Esophagus muscularis mucosa (tissue), 4 donors: ENCODE data around the gene ADAMTS14. TPM values are rescaled to one million over a fixed set of nuclear protein-coding genes. Genes with fewer than 3 reads are reported as not detected.

Experiments
- DNase-seq: peaks from one replicate; pipeline ENCODE4 v3.0.0-alpha.2; 2017; ENCODE audit errors: extremely low spot score
- H3K27ac ChIP-seq, 4 donors: fragments of 200-600 bp; sonication (generic); replicated peaks in 1 of 4; 1 replicate in 3 of 4; 2 replicates in 1 of 4; pipeline ENCODE4 v1.5.1; 2016 to 2019; ENCODE audit warnings: mild to moderate bottlenecking in 1 of 4
- H3K27me3 ChIP-seq, 4 donors: fragments of 200-600 bp; sonication (generic); one replicate each; pipeline versions ENCODE4 v1.5.1 to v1.6.0; 2016 to 2019
- H3K36me3 ChIP-seq, 4 donors: fragments of 200-600 bp; sonication (generic); one replicate each; pipeline ENCODE4 v1.5.1; 2016 to 2019
- H3K4me1 ChIP-seq, 4 donors: fragments of 200-600 bp; sonication (generic); one replicate each; pipeline ENCODE4 v1.5.1; 2016 to 2019
- H3K4me3 ChIP-seq, 4 donors: fragments of 200-600 bp; sonication (generic); 1 replicate in 2 of 4; 2 replicates in 2 of 4; pipeline ENCODE4 v1.5.1; 2016 to 2019; ENCODE audit warnings: mild to moderate bottlenecking in 4 of 4, moderate library complexity in 1 of 4
- H3K9me3 ChIP-seq, 4 donors: fragments of 200-600 bp; sonication (generic); 1 replicate in 3 of 4; 2 replicates in 1 of 4; pipeline ENCODE4 v1.5.1; 2016 to 2019
- CTCF ChIP-seq, 3 experiments: fragments of 200-600 bp in 2 of 3; fragments of 450-650 bp in 1 of 3; sonication (generic) in 2 of 3; IDR thresholded peaks; one replicate each; pipeline ENCODE4 v1.5.1; 2017 to 2019; ENCODE audit warnings: antibody characterized with exemption in 3 of 3, mild to moderate bottlenecking in 2 of 3, moderate library complexity in 1 of 3
- EP300 ChIP-seq: sonication (generic); formaldehyde crosslinking; IDR thresholded peaks from one replicate; pipeline ENCODE4 v1.6.1; 2017; ENCODE audit warnings: antibody characterized with exemption
- POLR2A ChIP-seq: fragments of 450-650 bp; IDR thresholded peaks from one replicate; pipeline ENCODE4 v1.6.1; 2017; ENCODE audit warnings: antibody characterized with exemption, moderate library complexity, mild to moderate bottlenecking, low read depth
- POLR2AphosphoS5 ChIP-seq, 2 donors: sonication (generic); formaldehyde crosslinking; IDR thresholded peaks; one replicate each; pipeline ENCODE4 v1.6.1; 2017; ENCODE audit warnings: antibody characterized with exemption in 2 of 2
- WGBS: methylation state at CpG from one replicate; pipeline ENCODE4 v1.1.5; 2018; 5-methylcytosine and 5-hydroxymethylcytosine counted together
- intact Hi-C: fragments of 100-400 bp; cut with DNase I; formaldehyde crosslinking; loops from one replicate; pipeline ENCODE4 v1.15.1; 2023
- total RNA-seq, 4 donors: library from RNA; depleted of rRNA; stranded (reverse); fragments of >200 nt; gene quantifications; one replicate each; pipeline versions ENCODE4 v1.1.0 to v1.2.1, GENCODE V29; 2016

ADAMTS14 gene
- total RNA-seq, 4 donors from 2014 or later = 0.13 to 0.50 TPM; not detected in 2

GRCh38 chr10:70737250-70737649 is 64.9 kb downstream of the ADAMTS14 start:
- Histone ChIP-seq H3K36me3 (no peaks in the 10 kb centered on the region), H3K4me3 (no peak overlapping the region), H3K27ac (no peak overlapping the region), H3K4me1 (peaks cover 3 to 6% (median 5%) of the 10 kb centered on the region in 4 donors), H3K9me3 (no peaks in the 10 kb centered on the region), H3K27me3 (no peaks in the 10 kb centered on the region)
- no peak for DNase-seq
- intact Hi-C loops = no loop called here
- TF ChIP-seq CTCF (IDR thresholded peaks at IDR 0.05) (no peak), EP300 (no peak), POLR2A (no peak), POLR2AphosphoS5 (IDR thresholded peaks at IDR 0.05) (no peak)
- 94% methylated on average over 5 of the region's 6 CpGs for WGBS

- intact Hi-C loops = no loop called here
- no peak for TF ChIP-seq EP300
- no peak for TF ChIP-seq POLR2AphosphoS5 (IDR thresholded peaks at IDR 0.05)
- no peak for TF ChIP-seq CTCF (IDR thresholded peaks at IDR 0.05)
- no peak for TF ChIP-seq POLR2A
- H3K27me3 ChIP-seq = no peaks in the 10 kb centered on the region
- peaks cover 12 to 15% (median 13%) of the 10 kb centered on the region in 4 donors for H3K4me1 ChIP-seq
- no peaks in the 10 kb centered on the region for H3K9me3 ChIP-seq
- WGBS = 78% methylated on average over 3 of the region's 3 CpGs
- DNase-seq = no peak
- H3K4me3 ChIP-seq = no peak overlapping the region
- H3K27ac ChIP-seq = no peak overlapping the region
- H3K36me3 ChIP-seq = no peaks in the 10 kb centered on the region
Measured at GRCh38 chr10:70738006-70738760, 65.9 kb downstream of the ADAMTS14 start.

- no peak overlapping the region for H3K4me3 ChIP-seq
- TF ChIP-seq EP300 (no peak), POLR2A (no peak), CTCF (IDR thresholded peaks at IDR 0.05) (no peak), POLR2AphosphoS5 (IDR thresholded peaks at IDR 0.05) (no peak)
- no peaks in the 10 kb centered on the region for H3K27me3 ChIP-seq
- H3K4me1 ChIP-seq = peaks cover 12 to 20% (median 18%) of the 10 kb centered on the region in 4 donors
- no peak overlapping the region for H3K27ac ChIP-seq
- no peaks in the 10 kb centered on the region for H3K9me3 ChIP-seq
- no peak for DNase-seq
- H3K36me3 ChIP-seq = no peaks in the 10 kb centered on the region
- intact Hi-C loops = no loop called here
- WGBS = 89% methylated on average over 12 of the region's 12 CpGs
Measured at GRCh38 chr10:70738761-70739121, 66.4 kb downstream of the ADAMTS14 start.

GRCh38 chr10:70740406-70741288 is 68.3 kb downstream of the ADAMTS14 start:
- TF ChIP-seq CTCF (IDR thresholded peaks at IDR 0.05) (no peak), POLR2AphosphoS5 (IDR thresholded peaks at IDR 0.05) (no peak), EP300 (no peak), POLR2A (no peak)
- no peak overlapping the region for H3K27ac ChIP-seq
- H3K9me3 ChIP-seq = no peaks in the 10 kb centered on the region
- intact Hi-C loops = no loop called here
- H3K4me3 ChIP-seq = no peak overlapping the region
- no peaks in the 10 kb centered on the region for H3K27me3 ChIP-seq
- H3K36me3 ChIP-seq = no peaks in the 10 kb centered on the region
- 74% methylated on average over 12 of the region's 12 CpGs for WGBS
- DNase-seq = no peak
- H3K4me1 ChIP-seq = peaks cover 12 to 20% (median 18%) of the 10 kb centered on the region in 4 donors
